IMR-90 (cell line): ENCODE results near the gene LRRC8E. TPM values are rescaled to one million over a fixed set of nuclear protein-coding genes. Genes with fewer than 3 reads are reported as not detected.
"Not testable (repeated sequence)": the region's sequence is repeated elsewhere in the genome, so short reads cannot be mapped to it uniquely, and the experiment has no call there.

Source experiments
- ATAC-seq: fragments of 200-7000 bp; cut with Tn5 transposase; 2 replicates; pipeline ENCODE4 v1.9.1; 2020; ENCODE audit warnings: low read depth, mild to moderate bottlenecking, moderate library complexity
- BruUV-seq: library from RNA; stranded (reverse); fragments of 400-500 nt; replicated peaks from 2 replicates; lab custom pipeline; 2021; lab: Mats Ljungman, UMichigan
- CTCF ChIA-PET: fragments of 300-600 bp; formaldehyde crosslinking; extraction: SDS; loops from one replicate; lab custom pipeline; 2021; ENCODE audit warnings: antibody characterized with exemption; lab: Yijun Ruan, JAX
- POLR2A ChIA-PET: fragments of 300-600 bp; sonication (Branson Sonifier 250); formaldehyde crosslinking; loops from one replicate; lab custom pipeline; 2022; ENCODE audit warnings: antibody characterized with exemption; ENCODE audit not compliant: unreplicated experiment; lab: Charles Lee
- DNase-seq: peaks from one replicate; pipeline ENCODE4 v3.0.0; 2013
- H2AFZ ChIP-seq: replicated peaks from 2 replicates; pipeline ENCODE3; 2013; ENCODE audit warnings: low read length, mild to moderate bottlenecking; ENCODE audit not compliant: poor library complexity
- H2AK5ac ChIP-seq: 2 replicates; pipeline ENCODE4 v1.6.1; 2013; ENCODE audit warnings: low read depth, low read length, inconsistent platforms
- H2AK9ac ChIP-seq: replicated peaks from 2 replicates; pipeline ENCODE3; 2013; ENCODE audit warnings: mild to moderate bottlenecking, low read depth, low read length, moderate library complexity; ENCODE audit not compliant: poor library complexity
- H2BK120ac ChIP-seq: 2 replicates; pipeline ENCODE4 v1.6.1; 2013; ENCODE audit warnings: low read depth, low read length, inconsistent platforms
- H2BK15ac ChIP-seq: 3 replicates; pipeline ENCODE4 v1.6.1; 2013; ENCODE audit warnings: low read depth, low read length, inconsistent platforms
- H2BK20ac ChIP-seq: 2 replicates; pipeline ENCODE4 v1.6.1; 2013; ENCODE audit warnings: low read depth, mild to moderate bottlenecking, inconsistent platforms, low read length, moderate library complexity
- H2BK5ac ChIP-seq: 2 replicates; pipeline ENCODE4 v1.6.1; 2013; ENCODE audit warnings: mild to moderate bottlenecking, low read depth, low read length, inconsistent platforms; ENCODE audit not compliant: poor library complexity, severe bottlenecking
- H3K14ac ChIP-seq: replicated peaks from 2 replicates; pipeline ENCODE4 v1.6.1; 2013; ENCODE audit warnings: low read depth, low read length, inconsistent platforms
- H3K18ac ChIP-seq: 2 replicates; pipeline ENCODE4 v1.6.1; 2013; ENCODE audit warnings: low read depth, low read length, control low read depth
- H3K23ac ChIP-seq: 2 replicates; pipeline ENCODE4 v1.6.1; 2013; ENCODE audit warnings: low read depth, low read length, inconsistent platforms
- H3K27ac ChIP-seq: 2 replicates; pipeline ENCODE4 v1.5.1; 2013; ENCODE audit warnings: mild to moderate bottlenecking, control low read depth, low read length; ENCODE audit not compliant: insufficient read depth
- H3K27me3 ChIP-seq: 2 replicates; pipeline ENCODE4 v1.6.1; 2013; ENCODE audit warnings: low read length; ENCODE audit not compliant: control insufficient read depth, insufficient read depth
- H3K36me3 ChIP-seq: 2 replicates; pipeline ENCODE4 v1.6.1; 2013; ENCODE audit warnings: low read length, mixed read lengths; ENCODE audit not compliant: control insufficient read depth, insufficient read depth
- H3K4ac ChIP-seq: 2 replicates; pipeline ENCODE4 v1.6.1; 2013; ENCODE audit warnings: low read depth, low read length, inconsistent platforms
- H3K4me1 ChIP-seq: 2 replicates; pipeline ENCODE4 v1.6.1; 2013; ENCODE audit warnings: low read length, mixed read lengths; ENCODE audit not compliant: control insufficient read depth, insufficient read depth
- H3K4me2 ChIP-seq: 2 replicates; pipeline ENCODE4 v1.6.1; 2013; ENCODE audit warnings: low read depth, mild to moderate bottlenecking, control low read depth, low read length, moderate library complexity
- H3K4me3 ChIP-seq: 2 replicates; pipeline ENCODE4 v1.5.1; 2013; ENCODE audit warnings: low read depth, mild to moderate bottlenecking, control low read depth, low read length, moderate library complexity; ENCODE audit not compliant: insufficient read depth
- H3K56ac ChIP-seq: 2 replicates; pipeline ENCODE4 v1.6.1; 2013; ENCODE audit warnings: low read length, inconsistent platforms; ENCODE audit not compliant: insufficient read depth; ENCODE audit errors: extremely low read depth
- H3K79me1 ChIP-seq, 2 experiments: 2 replicates each; pipeline ENCODE4 v1.6.1; 2013; ENCODE audit warnings: low read length in 2 of 2, inconsistent platforms in 1 of 2, low read depth in 1 of 2
- H3K9ac ChIP-seq: 2 replicates; pipeline ENCODE4 v1.6.1; 2013; ENCODE audit warnings: low read depth, low read length, control low read depth
- H3K9me1 ChIP-seq: 2 replicates; pipeline ENCODE4 v1.6.1; 2013; ENCODE audit warnings: low read length, inconsistent platforms; ENCODE audit not compliant: insufficient read depth
- H3K9me3 ChIP-seq: 2 replicates; pipeline ENCODE4 v1.6.1; 2013; ENCODE audit warnings: low read length; ENCODE audit not compliant: control insufficient read depth, insufficient read depth
- H4K20me1 ChIP-seq: 2 replicates; pipeline ENCODE4 v1.6.1; 2013; ENCODE audit warnings: low read length, inconsistent platforms; ENCODE audit not compliant: insufficient read depth
- H4K5ac ChIP-seq: 2 replicates; pipeline ENCODE4 v1.6.1; 2013; ENCODE audit warnings: mild to moderate bottlenecking, low read depth, low read length, control low read depth
- H4K8ac ChIP-seq, 2 experiments: 2 replicates each; pipeline ENCODE4 v1.6.1; 2013; ENCODE audit warnings: low read depth in 2 of 2, low read length in 2 of 2, control low read depth in 1 of 2, inconsistent platforms in 1 of 2
- H4K91ac ChIP-seq: 2 replicates; pipeline ENCODE4 v1.6.1; 2013; ENCODE audit warnings: low read depth, low read length, inconsistent platforms; ENCODE audit not compliant: insufficient read depth
- WGBS, 2 experiments: methylation state at CpG; one replicate each; pipeline versions ENCODE4 v1.1.5 to v1.1.7; 2013; ENCODE audit warnings: missing lambda C conversion rate in 2 of 2; ENCODE audit not compliant: insufficient read length in 1 of 2; ENCODE audit errors: extremely low coverage in 2 of 2; 5-methylcytosine and 5-hydroxymethylcytosine counted together
- dilution Hi-C: fragments of 300-500 bp; cut with HindIII; formaldehyde crosslinking; loops from one replicate; pipeline ENCODE4 v1.14.3; 2018; ENCODE audit warnings: low sequenced_read_pairs; ENCODE audit not compliant: unreplicated experiment
- in situ Hi-C: fragments of 300-500 bp; cut with MboI; formaldehyde crosslinking; loops from 3 replicates; pipeline ENCODE4 v1.14.3; 2019; ENCODE audit warnings: low sequenced_read_pairs, inconsistent platforms, mixed read lengths
- intact Hi-C: fragments of 100-400 bp; cut with micrococcal nuclease; formaldehyde crosslinking; loops from 2 replicates; pipeline ENCODE4 v1.10.0; 2022
- polyA plus RNA-seq, 3 experiments: library from polyadenylated mRNA; depleted of rRNA; stranded (reverse); fragments of >200 nt; gene quantifications; 2 replicates each; pipeline ENCODE4 v1.2.3, GENCODE V29; 2012; ENCODE audit warnings: low replicate concordance in 1 of 3
- total RNA-seq: library from RNA; depleted of rRNA; stranded (reverse); fragments of >200 nt; gene quantifications from 2 replicates; pipeline ENCODE4 v1.2.3, GENCODE V29; 2012

Gene LRRC8E
- total and polyA plus RNA-seq, 2 of the 4 experiments (the other 2 are of a cell fraction), result 6.4 to 7.2 TPM

- H3K27ac ChIP-seq, H2BK120ac ChIP-seq, H2AK9ac ChIP-seq, intact Hi-C loops, H3K9me1 ChIP-seq, H3K18ac ChIP-seq, POLR2A ChIA-PET, H3K23ac ChIP-seq, H3K9ac ChIP-seq, H2AFZ ChIP-seq, H3K27me3 ChIP-seq, H3K4ac ChIP-seq, DNase-seq, H3K9me3 ChIP-seq, H2BK15ac ChIP-seq, H3K56ac ChIP-seq, H2AK5ac ChIP-seq, H3K14ac ChIP-seq, H2BK20ac ChIP-seq, BruUV-seq, in situ Hi-C loops, H3K4me3 ChIP-seq, dilution Hi-C loops, ATAC-seq, H4K5ac ChIP-seq, H2BK5ac ChIP-seq, H4K91ac ChIP-seq, H3K4me2 ChIP-seq, H4K8ac ChIP-seq: not testable (repeated sequence)
- WGBS, 2 experiments, result 91% methylated on average over 5 of the region's 11 CpGs; no CpG with 5 or more reads in 1 of the 2 experiments
- Histone ChIP-seq H3K79me1 (peaks cover 7 to 17% of the 10 kb centered on the region in 2 experiments; a peak in 2 of 4 replicates), H3K4me1 (peaks cover 21% of the 10 kb centered on the region), H4K20me1 (peaks cover 15% of the 10 kb centered on the region), H3K36me3 (peaks cover 42% of the 10 kb centered on the region)
- CTCF ChIA-PET, result interaction anchor here (1.7 to 1.9 kb wide), 2 partner anchors 10 to 40 kb away, joined by 4 to 5 read pairs; partner anchors contain the start of gene SNAPC2
These were observed 41.7 kb downstream of the LRRC8E start for GRCh38 chr19:7930030-7930429.
